ENCODE measurements around the gene PHLDB2. TPM values are rescaled to one million over a fixed set of nuclear protein-coding genes. Genes with fewer than 3 reads are reported as not detected.
"Not testable (repeated sequence)": the region's sequence is repeated elsewhere in the genome, so short reads cannot be mapped to it uniquely, and the experiment has no call there.

PHLDB2 gene
- total RNA-seq, 1 donor from 2014 or later = 45.5 TPM

GRCh38 chr3:111813979-111814378 lies 45.1 kb upstream of the PHLDB2 start:
- Histone ChIP-seq H3K4me3 (ENCODE audit: low read depth, low read length) (no peak overlapping the region), H3K36me3 (ENCODE audit: control insufficient read depth, insufficient read depth, low read length) (peaks cover 5% of the 10 kb centered on the region), H3K27me3 (ENCODE audit: control insufficient read depth, insufficient read depth, low read length) (no peaks in the 10 kb centered on the region)
- no peak for TF ChIP-seq CTCF (IDR thresholded peaks at IDR 0.05; ENCODE audit: insufficient read depth, low read length, severe bottlenecking)
- DNase-seq (ENCODE audit: low read depth) = no peak
- no peak for FAIRE-seq

GRCh38 chr3:111816771-111817170 lies 42.3 kb upstream of the PHLDB2 start:
- FAIRE-seq; H3K36me3 ChIP-seq (ENCODE audit: control insufficient read depth, insufficient read depth, low read length): not testable (repeated sequence)

GRCh38 chr3:111819927-111820326 lies 39.1 kb upstream of the PHLDB2 start:
- FAIRE-seq = no peak
- Histone ChIP-seq H3K4me3 (ENCODE audit: low read depth, low read length) (no peak overlapping the region), H3K36me3 (ENCODE audit: control insufficient read depth, insufficient read depth, low read length) (peaks cover 5% of the 10 kb centered on the region), H3K27me3 (ENCODE audit: control insufficient read depth, insufficient read depth, low read length) (no peaks in the 10 kb centered on the region)
- TF ChIP-seq CTCF (IDR thresholded peaks at IDR 0.05; ENCODE audit: insufficient read depth, low read length, severe bottlenecking) = no peak
- DNase-seq (ENCODE audit: low read depth) = no peak

More at GRCh38 chr3:111816771-111817170, 42.3 kb upstream of the PHLDB2 start:
- H3K4me3 ChIP-seq (ENCODE audit: low read depth, low read length); H3K27me3 ChIP-seq (ENCODE audit: control insufficient read depth, insufficient read depth, low read length): not testable (repeated sequence)
- peak; percentile 55 for DNase-seq (ENCODE audit: low read depth)

GRCh38 chr3:111820651-111821050 lies 38.4 kb upstream of the PHLDB2 start:
- TF ChIP-seq CTCF (IDR thresholded peaks at IDR 0.05; ENCODE audit: insufficient read depth, low read length, severe bottlenecking) = no peak
- DNase-seq (ENCODE audit: low read depth) (no peak), FAIRE-seq (no peak)
- no peak overlapping the region for H3K4me3 ChIP-seq (ENCODE audit: low read depth, low read length)
- peaks cover 5% of the 10 kb centered on the region for H3K36me3 ChIP-seq (ENCODE audit: control insufficient read depth, insufficient read depth, low read length)
- H3K27me3 ChIP-seq (ENCODE audit: control insufficient read depth, insufficient read depth, low read length) = no peaks in the 10 kb centered on the region

GRCh38 chr3:111821891-111822290 lies 37.2 kb upstream of the PHLDB2 start:
- no peak overlapping the region for H3K4me3 ChIP-seq (ENCODE audit: low read depth, low read length)
- DNase-seq (ENCODE audit: low read depth) = no peak
- FAIRE-seq = no peak
- H3K36me3 ChIP-seq (ENCODE audit: control insufficient read depth, insufficient read depth, low read length) = peaks cover 5% of the 10 kb centered on the region
- no peaks in the 10 kb centered on the region for H3K27me3 ChIP-seq (ENCODE audit: control insufficient read depth, insufficient read depth, low read length)
- no peak for TF ChIP-seq CTCF (IDR thresholded peaks at IDR 0.05; ENCODE audit: insufficient read depth, low read length, severe bottlenecking)

GRCh38 chr3:111822804-111823203 lies 36.3 kb upstream of the PHLDB2 start:
- no peak overlapping the region for H3K4me3 ChIP-seq (ENCODE audit: low read depth, low read length)
- no peak for DNase-seq (ENCODE audit: low read depth)
- H3K27me3 ChIP-seq (ENCODE audit: control insufficient read depth, insufficient read depth, low read length) = no peaks in the 10 kb centered on the region
- no peak for TF ChIP-seq CTCF (IDR thresholded peaks at IDR 0.05; ENCODE audit: insufficient read depth, low read length, severe bottlenecking)
- peak; percentile 23 for FAIRE-seq
- H3K36me3 ChIP-seq (ENCODE audit: control insufficient read depth, insufficient read depth, low read length) = peaks cover 5% of the 10 kb centered on the region
